ENCODE data around the gene LRRN2. TPM values are rescaled to one million over a fixed set of nuclear protein-coding genes. Genes with fewer than 3 reads are reported as not detected.

Gene LRRN2
- total RNA-seq, 4 donors from 2014 or later, result 1.8 to 6.4 (median 4.1) TPM

GRCh38 chr1:204592246-204592948, 93.1 kb downstream of the LRRN2 start:
- ATAC-seq (ENCODE audit: low FRiP score) (no peak), DNase-seq (ENCODE audit: low spot score) (no peak)
- TF ChIP-seq CTCF (IDR thresholded peaks at IDR 0.05), result no peak

GRCh38 chr1:204591473-204592090, 94.0 kb downstream of the LRRN2 start:
- ATAC-seq (ENCODE audit: low FRiP score) (no peak), DNase-seq (ENCODE audit: low spot score) (no peak)
- TF ChIP-seq CTCF (IDR thresholded peaks at IDR 0.05), result no peak

DNA sequence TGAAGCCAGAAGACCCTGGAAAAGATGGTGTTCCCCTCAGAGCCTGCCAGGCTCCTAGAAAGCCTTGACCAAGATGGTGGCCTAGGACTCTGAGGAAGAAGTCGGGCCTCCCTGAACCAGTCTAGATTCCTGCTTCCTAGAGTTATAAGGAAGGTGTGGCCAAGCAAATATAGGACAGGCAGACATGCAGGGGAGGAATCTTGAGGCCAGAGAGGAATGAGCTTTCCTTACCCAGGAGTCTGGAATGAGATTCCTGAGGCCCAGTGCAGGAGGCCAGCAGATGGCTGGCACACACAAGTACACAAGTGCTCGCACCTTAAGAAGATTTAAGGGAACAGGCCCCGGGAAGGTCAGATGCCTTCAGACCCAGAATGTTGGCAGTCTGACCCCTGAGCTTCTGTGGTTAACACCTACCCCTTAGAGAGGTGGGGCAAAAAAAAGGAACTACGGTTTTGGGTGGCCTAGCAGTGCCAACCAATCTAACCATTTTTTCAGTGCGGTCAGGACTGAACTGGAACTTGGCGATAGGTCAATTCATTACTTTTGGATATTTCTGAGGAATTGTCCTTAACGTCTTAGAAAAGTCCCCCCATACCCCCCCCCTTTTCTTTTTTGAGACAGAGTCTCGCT, 96.0 kb downstream of the LRRN2 start:
- DNase-seq (ENCODE audit: low spot score), result no peak
- ATAC-seq (ENCODE audit: low FRiP score), result no peak
- no peak for TF ChIP-seq CTCF (IDR thresholded peaks at IDR 0.05)

GRCh38 chr1:204588826-204589225, 96.7 kb downstream of the LRRN2 start:
- DNase-seq (ENCODE audit: low spot score) (no peak), ATAC-seq (ENCODE audit: low FRiP score) (no peak)
- TF ChIP-seq CTCF (IDR thresholded peaks at IDR 0.05), result no peak

GRCh38 chr1:204587621-204588020, 97.9 kb downstream of the LRRN2 start:
- no peak for TF ChIP-seq CTCF (IDR thresholded peaks at IDR 0.05)
- ATAC-seq (ENCODE audit: low FRiP score) (no peak), DNase-seq (ENCODE audit: low spot score) (no peak)

GRCh38 chr1:204584699-204585372, 100.7 kb downstream of the LRRN2 start:
- DNase-seq (ENCODE audit: low spot score) (no peak), ATAC-seq (ENCODE audit: low FRiP score) (no peak)
- TF ChIP-seq CTCF (IDR thresholded peaks at IDR 0.05), result no peak
